ENCODE results near the gene SFT2D3.

DNA sequence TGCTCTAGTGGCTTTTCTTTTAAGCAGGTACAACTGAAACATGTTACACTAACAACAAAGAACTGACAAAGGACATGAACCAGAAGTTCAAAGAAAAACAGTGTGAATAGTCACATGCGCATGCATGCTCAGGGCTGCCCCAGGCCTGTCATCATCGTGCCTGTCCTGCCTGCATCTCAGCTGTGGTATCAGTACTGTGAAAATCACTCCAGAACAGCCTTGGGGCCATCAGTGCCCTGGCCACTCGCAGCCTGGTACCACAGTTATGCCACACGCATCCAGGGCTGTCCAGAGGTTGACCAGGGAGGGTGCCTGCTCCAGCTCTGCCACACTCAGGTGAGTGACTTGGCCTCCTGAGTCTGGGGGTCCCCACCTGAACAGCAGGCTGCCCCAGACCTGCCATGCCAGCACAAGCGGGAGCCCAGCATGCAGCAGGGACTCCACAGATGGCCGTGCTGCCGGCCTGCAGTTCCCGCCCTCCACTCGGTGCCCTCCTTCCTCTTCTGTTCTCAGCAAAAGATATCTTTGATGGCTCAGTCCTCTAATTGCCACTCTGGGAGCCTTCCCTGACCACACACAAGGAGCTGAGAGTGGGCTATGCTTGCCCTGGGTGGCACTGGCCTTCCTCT lies 38.2 kb upstream of the SFT2D3 start:
- TF ChIP-seq, protein P1, sequence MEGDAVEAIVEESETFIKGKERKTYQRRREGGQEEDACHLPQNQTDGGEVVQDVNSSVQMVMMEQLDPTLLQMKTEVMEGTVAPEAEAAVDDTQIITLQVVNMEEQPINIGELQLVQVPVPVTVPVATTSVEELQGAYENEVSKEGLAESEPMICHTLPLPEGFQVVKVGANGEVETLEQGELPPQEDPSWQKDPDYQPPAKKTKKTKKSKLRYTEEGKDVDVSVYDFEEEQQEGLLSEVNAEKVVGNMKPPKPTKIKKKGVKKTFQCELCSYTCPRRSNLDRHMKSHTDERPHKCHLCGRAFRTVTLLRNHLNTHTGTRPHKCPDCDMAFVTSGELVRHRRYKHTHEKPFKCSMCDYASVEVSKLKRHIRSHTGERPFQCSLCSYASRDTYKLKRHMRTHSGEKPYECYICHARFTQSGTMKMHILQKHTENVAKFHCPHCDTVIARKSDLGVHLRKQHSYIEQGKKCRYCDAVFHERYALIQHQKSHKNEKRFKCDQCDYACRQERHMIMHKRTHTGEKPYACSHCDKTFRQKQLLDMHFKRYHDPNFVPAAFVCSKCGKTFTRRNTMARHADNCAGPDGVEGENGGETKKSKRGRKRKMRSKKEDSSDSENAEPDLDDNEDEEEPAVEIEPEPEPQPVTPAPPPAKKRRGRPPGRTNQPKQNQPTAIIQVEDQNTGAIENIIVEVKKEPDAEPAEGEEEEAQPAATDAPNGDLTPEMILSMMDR (IDR thresholded peaks at IDR 0.05): no peak
- TF ChIP-seq ZFX (IDR thresholded peaks at IDR 0.05; ENCODE audit: borderline replicate concordance): no peak

Data from 22Rv1 (cell line).